Nephron progenitor cell (in vitro differentiated cells): ENCODE measurements around the gene CRK.
"Not testable (repeated sequence)": the region's sequence is repeated elsewhere in the genome, so short reads cannot be mapped to it uniquely, and the experiment has no call there.

Experiments used
- DNase-seq: peaks from one replicate; pipeline ENCODE4 v3.0.0; 2021
- H3K27ac Mint-ChIP-seq: 2 replicates; pipeline ENCODE4 v1.8.0; 2021; ENCODE audit warnings: mild to moderate bottlenecking, moderate library complexity, mixed read lengths
- H3K27me3 Mint-ChIP-seq: 2 replicates; pipeline ENCODE4 v1.8.0; 2021; ENCODE audit warnings: mild to moderate bottlenecking, low read depth, mixed read lengths; ENCODE audit not compliant: poor library complexity
- H3K36me3 Mint-ChIP-seq: 2 replicates; pipeline ENCODE4 v1.8.0; 2021; ENCODE audit warnings: low read depth, mixed read lengths
- H3K4me1 Mint-ChIP-seq: 2 replicates; pipeline ENCODE4 v1.8.0; 2021; ENCODE audit warnings: mixed read lengths
- H3K4me3 Mint-ChIP-seq: 2 replicates; pipeline ENCODE4 v1.8.0; 2021; ENCODE audit warnings: mild to moderate bottlenecking, moderate library complexity, mixed read lengths
- H3K9me3 Mint-ChIP-seq: 2 replicates; pipeline ENCODE4 v1.8.0; 2021; ENCODE audit warnings: mild to moderate bottlenecking, moderate library complexity, mixed read lengths
- CTCF ChIP-seq: fragments of 200-600 bp; sonication (generic); IDR thresholded peaks from 2 replicates; pipeline ENCODE4 v1.5.0; 2021; ENCODE audit warnings: antibody characterized with exemption

The CRK gene

GRCh38 chr17:1454541-1454940 is 1.5 kb downstream of the CRK start:
- Mint-ChIP-seq H3K27me3 (peaks cover 9% of the 10 kb centered on the region), H3K9me3 (no peaks in the 10 kb centered on the region), H3K27ac (peak overlapping the region; percentile 36), H3K4me3 (peak overlapping the region; percentile 92), H3K36me3 (peaks cover 23% of the 10 kb centered on the region), H3K4me1 (peaks cover 35% of the 10 kb centered on the region)
- DNase-seq: no peak
- TF ChIP-seq CTCF: no peak

GRCh38 chr17:1453694-1454093 is 2.3 kb downstream of the CRK start:
- not testable (repeated sequence) for H3K9me3 Mint-ChIP-seq, H3K27ac Mint-ChIP-seq, H3K27me3 Mint-ChIP-seq, DNase-seq
- peaks cover 31% of the 10 kb centered on the region for H3K36me3 Mint-ChIP-seq
- peaks cover 35% of the 10 kb centered on the region for H3K4me1 Mint-ChIP-seq
- H3K4me3 Mint-ChIP-seq: peak overlapping the region; percentile 71

- H3K4me3 Mint-ChIP-seq: peak overlapping the region; percentile 59
- peaks cover 8% of the 10 kb centered on the region for H3K27me3 Mint-ChIP-seq
- H3K4me1 Mint-ChIP-seq: peaks cover 35% of the 10 kb centered on the region
- no peaks in the 10 kb centered on the region for H3K9me3 Mint-ChIP-seq
- H3K27ac Mint-ChIP-seq: peak overlapping the region; percentile 94
- no peak for DNase-seq
- TF ChIP-seq CTCF: no peak
- H3K36me3 Mint-ChIP-seq: peaks cover 33% of the 10 kb centered on the region
These were observed 3.2 kb downstream of the CRK start for GRCh38 chr17:1452836-1453235.

- H3K27me3 Mint-ChIP-seq, DNase-seq, H3K27ac Mint-ChIP-seq, H3K4me3 Mint-ChIP-seq, H3K9me3 Mint-ChIP-seq: not testable (repeated sequence)
- H3K4me1 Mint-ChIP-seq: peaks cover 34% of the 10 kb centered on the region
- H3K36me3 Mint-ChIP-seq: peaks cover 43% of the 10 kb centered on the region
These were observed 5.8 kb downstream of the CRK start for GRCh38 chr17:1450261-1450660.

GRCh38 chr17:1449412-1449967 is 6.5 kb downstream of the CRK start:
- TF ChIP-seq CTCF: no peak
- no peak overlapping the region for H3K4me3 Mint-ChIP-seq
- peaks cover 27% of the 10 kb centered on the region for H3K4me1 Mint-ChIP-seq

GRCh38 chr17:1447052-1447451 is 9.0 kb downstream of the CRK start:
- no peak for DNase-seq
- no peak for TF ChIP-seq CTCF
- Mint-ChIP-seq H3K27me3 (no peaks in the 10 kb centered on the region), H3K36me3 (peaks cover 34% of the 10 kb centered on the region), H3K4me3 (no peak overlapping the region), H3K27ac (peak overlapping the region; percentile 61), H3K9me3 (no peaks in the 10 kb centered on the region), H3K4me1 (peaks cover 7% of the 10 kb centered on the region)

More at GRCh38 chr17:1449412-1449967, 6.5 kb downstream of the CRK start:
- H3K27me3 Mint-ChIP-seq: peaks cover 2% of the 10 kb centered on the region
- H3K27ac Mint-ChIP-seq: no peak overlapping the region
- H3K36me3 Mint-ChIP-seq: peaks cover 48% of the 10 kb centered on the region
- no peaks in the 10 kb centered on the region for H3K9me3 Mint-ChIP-seq
- DNase-seq: no peak

- DNase-seq: no peak
- no peak for TF ChIP-seq CTCF
These were observed 9.8 kb downstream of the CRK start for GRCh38 chr17:1446201-1446600.

GRCh38 chr17:1445695-1446094 is 10.3 kb downstream of the CRK start:
- H3K4me1 Mint-ChIP-seq, H3K4me3 Mint-ChIP-seq, H3K27me3 Mint-ChIP-seq, DNase-seq, H3K9me3 Mint-ChIP-seq: not testable (repeated sequence)
- Mint-ChIP-seq H3K27ac (peak overlapping the region; percentile 91), H3K36me3 (peaks cover 27% of the 10 kb centered on the region)

More at GRCh38 chr17:1446201-1446600, 9.8 kb downstream of the CRK start:
- Mint-ChIP-seq H3K4me1 (no peaks in the 10 kb centered on the region), H3K36me3 (peaks cover 27% of the 10 kb centered on the region), H3K9me3 (no peaks in the 10 kb centered on the region), H3K27ac (peak overlapping the region; percentile 77), H3K27me3 (no peaks in the 10 kb centered on the region), H3K4me3 (no peak overlapping the region)

GRCh38 chr17:1442721-1443120 is 13.3 kb downstream of the CRK start:
- H3K27me3 Mint-ChIP-seq, H3K27ac Mint-ChIP-seq, H3K9me3 Mint-ChIP-seq, H3K4me1 Mint-ChIP-seq, DNase-seq, H3K4me3 Mint-ChIP-seq: not testable (repeated sequence)
- peaks cover 21% of the 10 kb centered on the region for H3K36me3 Mint-ChIP-seq
